Fibroblast of lung (primary cell): ENCODE data around the gene MEF2A. TPM values are rescaled to one million over a fixed set of nuclear protein-coding genes. Genes with fewer than 3 reads are reported as not detected.

Experiments
- DNase-seq, 2 donors: peaks; one replicate each; pipeline versions ENCODE4 v3.0.0 to v3.0.0-alpha.2; 2010; ENCODE audit warnings: low read depth in 2 of 2
- H2AFZ ChIP-seq: 2 replicates; pipeline ENCODE4 v1.5.1; 2012; ENCODE audit warnings: low read length, control low read depth, inconsistent platforms
- H3K27ac ChIP-seq: 2 replicates; pipeline ENCODE4 v1.5.1; 2011; ENCODE audit warnings: low read length, control low read depth; ENCODE audit not compliant: insufficient read depth
- H3K27me3 ChIP-seq: 2 replicates; pipeline ENCODE4 v1.5.1; 2011; ENCODE audit warnings: mild to moderate bottlenecking, low read length; ENCODE audit not compliant: control insufficient read depth, insufficient read depth
- H3K36me3 ChIP-seq: 2 replicates; pipeline ENCODE4 v1.5.1; 2011; ENCODE audit warnings: low read length; ENCODE audit not compliant: control insufficient read depth, insufficient read depth
- H3K4me1 ChIP-seq: 2 replicates; pipeline ENCODE4 v1.5.1; 2011; ENCODE audit warnings: low read length; ENCODE audit not compliant: control insufficient read depth, insufficient read depth; ENCODE audit errors: extremely low read depth
- H3K4me2 ChIP-seq: 2 replicates; pipeline ENCODE4 v1.5.1; 2011; ENCODE audit warnings: low read length, control low read depth; ENCODE audit not compliant: insufficient read depth; ENCODE audit errors: extremely low read depth
- H3K4me3 ChIP-seq, 4 experiments: fragments of 200-600 bp in 1 of 4; sonication (generic) in 1 of 4; replicated peaks in 1 of 4; 2 replicates each; pipeline ENCODE4 v1.5.1; 2011 to 2016; ENCODE audit warnings: low read length in 4 of 4, low read depth in 3 of 4, mild to moderate bottlenecking in 3 of 4, control low read depth in 2 of 4, inconsistent platforms in 1 of 4, mixed read lengths in 1 of 4; ENCODE audit not compliant: insufficient read depth in 1 of 4; ENCODE audit errors: control extremely low read depth in 1 of 4
- H3K79me2 ChIP-seq: 2 replicates; pipeline ENCODE4 v1.5.1; 2012; ENCODE audit warnings: mild to moderate bottlenecking, low read length, inconsistent platforms; ENCODE audit not compliant: control insufficient read depth, insufficient read depth
- H3K9ac ChIP-seq: 2 replicates; pipeline ENCODE4 v1.5.1; 2011; ENCODE audit warnings: mild to moderate bottlenecking, low read length, control low read depth; ENCODE audit not compliant: insufficient read depth
- H3K9me3 ChIP-seq: 2 replicates; pipeline ENCODE4 v1.5.1; 2012; ENCODE audit warnings: low read depth, low read length; ENCODE audit not compliant: control insufficient read depth, insufficient read depth
- H4K20me1 ChIP-seq: 2 replicates; pipeline ENCODE4 v1.5.1; 2011; ENCODE audit warnings: low read length; ENCODE audit not compliant: control insufficient read depth, insufficient read depth; ENCODE audit errors: extremely low read depth
- CTCF ChIP-seq, 2 donors: IDR thresholded peaks in 1 of 2; conservative IDR thresholded peaks in 1 of 2; 1 replicate in 1 of 2; 2 replicates in 1 of 2; pipeline ENCODE4 v1.5.1; 2011 to 2012; ENCODE audit warnings: low read length in 2 of 2, control low read depth in 1 of 2, inconsistent platforms in 1 of 2, low read depth in 1 of 2, mild to moderate bottlenecking in 1 of 2
- EZH2 ChIP-seq: IDR thresholded peaks from 2 replicates; pipeline ENCODE4 v1.5.1; 2012; ENCODE audit warnings: low read length, control low read depth, mild to moderate bottlenecking; ENCODE audit errors: missing control alignments
- polyA plus RNA-seq, 2 donors: library from polyadenylated mRNA; depleted of rRNA in 1 of 2; stranded (reverse) in 1 of 2; unstranded in 1 of 2; fragments of >200 nt; gene quantifications; 2 replicates each; pipeline ENCODE4 v1.2.1, GENCODE V29; 2011 to 2012; ENCODE audit warnings: missing spikeins in 1 of 2
- total RNA-seq: library from RNA; depleted of rRNA; stranded (reverse); fragments of >200 nt; gene quantifications from 2 replicates; pipeline ENCODE4 v1.2.1, GENCODE V29; 2014

Gene MEF2A
- total and polyA plus RNA-seq, 2 donors (not counting 1 experiment from before 2014, with no cell fraction given) = 24.6 to 40.4 TPM

GRCh38 chr15:99594916-99595315, 29.1 kb downstream of the MEF2A start:
- H3K4me3 ChIP-seq = no peak overlapping the region
- no peaks in the 10 kb centered on the region for H3K36me3 ChIP-seq
- H4K20me1 ChIP-seq = peaks cover 1% of the 10 kb centered on the region
- H3K9me3 ChIP-seq = no peaks in the 10 kb centered on the region
- H3K4me1 ChIP-seq = no peaks in the 10 kb centered on the region
- no peaks in the 10 kb centered on the region for H3K27me3 ChIP-seq
- H3K79me2 ChIP-seq = peaks cover 48% of the 10 kb centered on the region
- H3K4me2 ChIP-seq = no peak overlapping the region
- DNase-seq = peak in 1 of 2 donors; percentile 59
- H3K27ac ChIP-seq = no peak overlapping the region
- TF ChIP-seq CTCF (conservative IDR thresholded peaks at IDR 0.05 in 1 of 2, IDR thresholded peaks at IDR 0.05 in 1 of 2; ENCODE audit: low read depth in 1 of 2, low read length in 2 of 2) = no peak
- TF ChIP-seq EZH2 = no peak
- no peak overlapping the region for H3K9ac ChIP-seq
- H2AFZ ChIP-seq = no peak overlapping the region

DNA sequence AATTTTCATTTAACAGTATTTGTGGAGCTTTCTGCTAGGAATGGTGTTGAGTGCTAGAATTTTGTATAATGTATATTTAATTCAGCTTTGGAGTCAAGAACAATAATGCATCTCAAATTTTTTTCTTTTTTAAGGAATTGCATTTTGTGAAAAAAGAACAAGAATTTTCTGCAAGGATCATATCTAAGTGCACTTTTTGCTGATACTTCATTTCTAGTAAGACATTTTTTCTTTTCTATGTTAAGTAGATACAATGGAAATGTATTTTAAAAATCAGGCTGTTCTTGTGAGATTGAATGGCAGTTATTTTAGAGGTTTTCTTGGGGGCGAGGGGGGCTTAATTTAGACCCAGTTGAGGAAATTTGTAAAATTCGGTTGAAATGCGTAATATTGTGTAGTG, 32.5 kb downstream of the MEF2A start:
- peaks cover 41% of the 10 kb centered on the region for H3K79me2 ChIP-seq
- H3K4me2 ChIP-seq = no peak overlapping the region
- no peaks in the 10 kb centered on the region for H3K9me3 ChIP-seq
- no peak overlapping the region for H3K27ac ChIP-seq
- H3K4me1 ChIP-seq = no peaks in the 10 kb centered on the region
- no peak for DNase-seq
- H3K36me3 ChIP-seq = no peaks in the 10 kb centered on the region
- H3K27me3 ChIP-seq = no peaks in the 10 kb centered on the region
- no peak for TF ChIP-seq EZH2
- TF ChIP-seq CTCF (conservative IDR thresholded peaks at IDR 0.05 in 1 of 2, IDR thresholded peaks at IDR 0.05 in 1 of 2; ENCODE audit: low read depth in 1 of 2, low read length in 2 of 2) = no peak
- no peak overlapping the region for H3K9ac ChIP-seq
- peaks cover 1% of the 10 kb centered on the region for H4K20me1 ChIP-seq
- no peak overlapping the region for H3K4me3 ChIP-seq
- H2AFZ ChIP-seq = no peak overlapping the region

GRCh38 chr15:99603828-99604227, 38.0 kb downstream of the MEF2A start:
- TF ChIP-seq CTCF (conservative IDR thresholded peaks at IDR 0.05 in 1 of 2, IDR thresholded peaks at IDR 0.05 in 1 of 2; ENCODE audit: low read depth in 1 of 2, low read length in 2 of 2) (no peak), EZH2 (no peak)
- Histone ChIP-seq H3K27ac (no peak overlapping the region), H3K27me3 (no peaks in the 10 kb centered on the region), H4K20me1 (no peaks in the 10 kb centered on the region), H3K79me2 (peaks cover 37% of the 10 kb centered on the region), H3K9me3 (no peaks in the 10 kb centered on the region), H3K9ac (no peak overlapping the region), H3K4me2 (no peak overlapping the region), H3K4me3 (no peak overlapping the region), H3K4me1 (no peaks in the 10 kb centered on the region), H3K36me3 (no peaks in the 10 kb centered on the region), H2AFZ (no peak overlapping the region)
- peak in 1 of 2 donors; percentile 68 for DNase-seq
